AG10803 (cell line): ENCODE measurements around the gene LAMA2.

Experiments used
- DNase-seq: peaks from one replicate; pipeline ENCODE4 v3.0.0; 2010; ENCODE audit warnings: low read depth
- H3K4me3 ChIP-seq: 2 replicates; pipeline ENCODE4 v1.5.1; 2011; ENCODE audit warnings: mild to moderate bottlenecking, low read length, control low read depth
- TF ChIP-seq, protein P1 (sequence below): conservative IDR thresholded peaks from 2 replicates; pipeline ENCODE4 v1.5.1; 2011; ENCODE audit warnings: mild to moderate bottlenecking, low read length, control low read depth, inconsistent platforms

Gene LAMA2

DNA sequence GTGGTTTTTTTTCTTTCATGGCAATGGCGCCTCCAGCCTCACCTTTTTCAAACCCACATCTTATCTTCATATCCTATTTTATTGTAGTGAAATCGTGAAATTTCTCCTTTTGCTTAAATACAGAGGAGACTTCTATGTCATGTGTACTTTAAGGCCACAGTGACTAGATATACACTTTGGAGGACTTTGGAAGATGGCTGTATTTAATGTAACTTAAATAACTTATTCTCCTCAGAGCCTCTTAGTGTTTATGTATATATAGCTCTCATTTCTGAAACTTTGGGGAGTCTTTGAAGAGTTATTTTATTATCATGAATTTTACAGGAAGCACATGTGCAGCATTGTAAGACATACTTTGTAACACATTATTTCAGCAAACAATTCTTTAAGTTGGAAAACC lies 968 bp downstream of the LAMA2 start:
- H3K4me3 ChIP-seq: peak overlapping the region; percentile 75
- TF ChIP-seq, protein P1, sequence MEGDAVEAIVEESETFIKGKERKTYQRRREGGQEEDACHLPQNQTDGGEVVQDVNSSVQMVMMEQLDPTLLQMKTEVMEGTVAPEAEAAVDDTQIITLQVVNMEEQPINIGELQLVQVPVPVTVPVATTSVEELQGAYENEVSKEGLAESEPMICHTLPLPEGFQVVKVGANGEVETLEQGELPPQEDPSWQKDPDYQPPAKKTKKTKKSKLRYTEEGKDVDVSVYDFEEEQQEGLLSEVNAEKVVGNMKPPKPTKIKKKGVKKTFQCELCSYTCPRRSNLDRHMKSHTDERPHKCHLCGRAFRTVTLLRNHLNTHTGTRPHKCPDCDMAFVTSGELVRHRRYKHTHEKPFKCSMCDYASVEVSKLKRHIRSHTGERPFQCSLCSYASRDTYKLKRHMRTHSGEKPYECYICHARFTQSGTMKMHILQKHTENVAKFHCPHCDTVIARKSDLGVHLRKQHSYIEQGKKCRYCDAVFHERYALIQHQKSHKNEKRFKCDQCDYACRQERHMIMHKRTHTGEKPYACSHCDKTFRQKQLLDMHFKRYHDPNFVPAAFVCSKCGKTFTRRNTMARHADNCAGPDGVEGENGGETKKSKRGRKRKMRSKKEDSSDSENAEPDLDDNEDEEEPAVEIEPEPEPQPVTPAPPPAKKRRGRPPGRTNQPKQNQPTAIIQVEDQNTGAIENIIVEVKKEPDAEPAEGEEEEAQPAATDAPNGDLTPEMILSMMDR: no peak
- DNase-seq: no peak

DNA sequence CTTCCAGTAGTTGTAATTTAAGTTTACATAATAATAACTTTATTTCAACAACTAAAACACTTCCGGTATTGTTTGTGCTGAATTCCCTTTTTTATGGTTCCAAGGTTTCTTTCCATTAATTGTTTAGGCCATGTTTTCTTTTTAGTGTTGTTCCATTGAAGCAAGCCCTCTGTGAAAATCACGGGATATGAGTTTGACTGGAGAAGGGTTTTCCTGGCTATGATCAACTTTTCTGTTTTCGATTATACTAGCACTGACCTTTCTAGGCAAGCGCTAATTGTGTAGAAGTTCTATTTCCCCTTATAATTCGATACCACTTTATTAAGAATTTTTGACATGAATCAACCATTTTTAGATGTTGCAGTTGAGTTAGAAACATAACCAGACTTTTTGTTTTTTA lies 2.4 kb downstream of the LAMA2 start:
- no peak for DNase-seq
- peak overlapping the region; percentile 8; the same call in 1 of the 2 replicates for H3K4me3 ChIP-seq
- TF ChIP-seq, protein P1: no peak

DNA sequence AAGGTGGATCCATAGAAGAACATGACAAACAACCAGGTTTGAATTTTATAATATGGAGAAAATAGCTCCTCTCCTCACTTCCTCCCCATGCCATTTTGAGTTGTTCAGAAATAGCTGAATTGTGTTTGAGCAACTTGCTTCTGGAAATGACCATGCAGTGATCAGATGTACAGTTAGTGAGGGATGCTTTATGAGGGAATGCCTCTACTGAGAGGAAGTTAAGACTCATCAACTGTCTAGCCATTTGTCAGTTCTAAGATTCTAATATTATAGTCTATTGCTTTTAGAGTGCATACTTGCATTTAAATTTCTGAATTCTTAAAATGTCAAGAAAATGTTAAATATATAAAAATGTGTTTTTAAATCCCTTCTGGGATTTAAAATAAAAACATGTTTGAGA lies 3.8 kb downstream of the LAMA2 start:
- DNase-seq: no peak
- TF ChIP-seq, protein P1: no peak

DNA sequence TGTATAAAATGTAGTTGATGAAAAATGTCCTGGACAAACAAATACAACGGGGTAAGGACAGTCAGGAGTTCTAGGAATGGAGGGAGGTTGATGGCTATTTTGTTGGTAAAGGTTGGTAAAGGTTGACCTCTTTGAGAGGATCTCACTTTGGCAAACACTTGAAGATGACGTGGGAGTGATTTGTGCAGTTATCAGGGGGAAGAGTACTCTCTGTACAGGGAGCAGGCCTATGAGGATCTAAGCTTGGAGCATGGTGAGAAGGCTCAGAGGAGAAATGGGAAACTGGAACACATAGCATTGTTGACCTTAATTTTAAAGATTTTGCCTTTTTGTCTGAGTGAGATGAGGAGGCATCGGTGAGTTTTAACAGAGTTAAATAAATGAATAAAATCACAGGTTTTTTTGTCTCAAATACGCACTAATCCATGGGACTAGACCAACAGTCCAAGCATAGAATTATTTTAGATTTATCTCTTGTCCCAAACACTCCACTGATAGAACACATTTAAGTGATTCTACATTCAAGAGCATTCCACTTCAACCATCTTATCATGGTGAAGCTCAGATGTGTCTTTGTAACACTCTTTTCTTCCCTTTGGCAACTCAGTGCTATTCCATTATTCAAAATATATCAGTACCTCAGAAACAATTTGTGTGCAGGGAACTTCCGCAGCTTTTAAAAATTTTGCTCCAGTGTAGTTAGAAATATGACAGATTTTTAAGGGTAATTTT lies 5.7 kb downstream of the LAMA2 start:
- TF ChIP-seq, protein P1: no peak
- no peak for DNase-seq
- no peak overlapping the region for H3K4me3 ChIP-seq

More for the DNA sequence above, 3.8 kb downstream of the LAMA2 start:
- H3K4me3 ChIP-seq: no peak overlapping the region

DNA sequence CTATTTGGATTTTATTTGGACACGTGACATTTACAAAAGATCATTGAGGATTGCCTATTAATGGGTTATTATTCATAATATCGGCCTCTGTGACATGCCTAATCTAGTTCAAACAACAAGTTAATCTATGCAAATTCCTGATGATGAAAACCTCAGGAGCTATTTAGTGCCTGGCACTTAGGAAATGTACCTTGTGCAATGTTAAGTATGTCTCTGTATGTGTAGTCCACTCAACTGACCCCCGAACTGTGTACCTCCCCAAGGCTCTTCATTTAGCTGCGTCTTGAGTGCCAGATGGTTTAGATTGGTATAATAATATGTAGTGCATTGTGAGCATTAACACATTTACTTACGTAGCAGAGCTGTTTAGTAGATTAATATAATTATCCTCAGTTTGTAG lies 6.9 kb downstream of the LAMA2 start:
- TF ChIP-seq, protein P1: no peak
- H3K4me3 ChIP-seq: no peak overlapping the region
- DNase-seq: no peak

DNA sequence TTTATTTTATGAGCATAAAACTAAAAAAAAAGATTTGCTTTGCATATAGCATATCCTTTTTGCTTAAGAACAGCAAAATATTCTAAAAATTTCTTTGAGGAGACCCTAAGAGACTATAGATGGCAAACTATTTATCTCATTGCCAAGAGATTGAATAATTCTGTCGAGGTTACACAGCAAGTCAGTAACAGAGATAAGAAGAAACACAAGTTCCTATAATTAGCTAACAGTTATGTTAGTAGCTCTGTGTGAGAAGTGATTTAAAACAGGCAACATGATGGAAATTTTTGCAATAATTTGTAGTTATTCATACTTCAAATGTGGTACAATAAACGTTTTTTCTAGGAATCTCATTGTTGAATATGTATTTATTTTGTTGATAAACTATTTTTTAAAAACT lies 9.1 kb downstream of the LAMA2 start:
- no peak for DNase-seq
- TF ChIP-seq, protein P1: no peak
- H3K4me3 ChIP-seq: no peak overlapping the region

DNA sequence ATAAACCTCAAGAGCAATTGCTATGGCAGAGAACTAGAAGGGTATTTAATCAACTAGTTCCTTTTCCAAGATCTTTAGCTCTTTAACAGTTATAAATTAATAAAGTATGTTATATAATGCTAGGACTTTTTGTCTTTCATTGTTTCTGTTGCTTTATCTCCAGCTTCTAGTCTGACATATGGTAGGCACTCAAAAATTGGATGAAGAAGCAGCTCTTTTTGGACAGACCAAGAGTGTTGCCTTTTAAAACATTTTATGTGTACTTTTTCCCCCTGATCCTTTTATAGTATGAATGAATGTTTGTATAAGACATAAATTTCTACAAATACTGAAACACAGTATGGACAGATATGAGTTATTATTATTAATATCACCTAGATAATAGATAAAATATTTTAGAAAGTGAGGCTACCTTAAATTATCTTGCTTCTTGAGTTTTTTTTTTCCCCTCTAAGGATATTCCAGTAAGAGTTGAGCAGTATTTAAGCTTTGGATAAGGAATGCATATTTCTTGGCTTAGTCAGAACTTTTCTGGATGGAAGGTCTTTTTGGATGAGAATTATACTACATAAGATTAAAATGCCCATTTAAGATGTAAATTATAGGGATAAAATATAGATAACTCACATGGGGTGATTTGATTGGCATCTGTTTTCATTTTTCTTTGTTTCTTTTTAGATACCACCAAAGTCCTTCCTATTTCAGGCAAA lies 16.6 kb downstream of the LAMA2 start:
- TF ChIP-seq, protein P1: no peak
- no peak overlapping the region for H3K4me3 ChIP-seq
- peak; percentile 53 for DNase-seq
